NCI-H1694 treated with DMSO at 0.1 percent for 48 hours (cell line): ENCODE measurements around the gene ABCC12.
A peak's percentile ranks its signal among the peaks of the same experiment; 100 is the strongest.

Experiments used
- DNase-seq: peaks from one replicate; lab custom pipeline; 2025; lab: John Stamatoyannopoulos, UW

Gene ABCC12

DNA sequence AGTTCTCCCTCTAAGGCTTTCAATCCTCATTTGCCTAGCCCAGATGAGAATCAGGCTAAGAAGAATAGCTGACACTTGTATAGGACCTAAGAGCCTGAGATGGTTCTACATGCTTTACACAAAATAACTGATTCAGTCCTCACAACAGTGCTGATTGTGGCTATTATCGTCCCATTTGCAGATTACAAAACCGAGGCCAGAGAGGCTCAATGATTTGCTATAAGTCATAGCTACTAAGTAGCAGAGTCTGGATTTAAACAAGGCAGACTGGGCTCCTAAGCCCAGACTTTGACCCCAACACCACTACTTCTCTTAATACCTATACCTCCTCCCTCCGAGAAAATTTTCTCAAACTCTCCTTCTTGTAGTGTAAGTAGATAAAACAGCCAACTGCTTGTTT lies 23.1 kb downstream of the ABCC12 start:
- no peak for DNase-seq

DNA sequence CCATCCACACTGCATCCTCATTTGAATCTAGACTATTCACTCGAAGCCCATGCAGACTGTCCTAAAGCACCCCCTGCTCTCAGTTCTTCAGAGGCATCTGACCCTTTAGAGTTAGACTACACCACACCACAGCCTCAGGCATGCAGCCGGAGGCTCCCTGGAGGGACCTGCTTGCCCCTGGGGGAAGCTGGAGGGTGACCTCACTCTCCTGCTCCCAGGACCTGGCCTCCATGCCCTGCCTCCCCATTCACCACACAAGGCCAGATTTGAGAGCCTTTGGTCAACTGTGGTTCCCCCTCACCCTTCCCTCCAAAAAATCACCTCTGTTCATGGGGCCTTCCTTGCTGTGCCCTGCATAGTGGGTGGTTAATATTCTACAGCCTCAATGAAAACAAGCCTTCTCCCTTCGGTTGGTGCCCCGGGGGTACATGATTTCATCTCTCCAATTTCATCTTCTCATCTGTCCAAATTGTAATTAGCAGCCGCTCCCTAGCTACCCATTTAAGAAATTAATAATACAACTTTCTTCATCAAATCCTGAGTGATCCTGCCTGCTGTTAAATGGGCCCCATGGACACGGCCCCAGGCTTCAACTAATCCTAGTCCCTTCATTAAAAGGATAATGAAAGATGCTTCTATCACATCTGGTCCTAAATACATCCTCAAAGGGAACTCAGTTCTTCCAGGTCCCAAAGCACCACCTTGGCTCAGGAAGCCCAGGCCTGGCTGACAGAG lies 24.4 kb downstream of the ABCC12 start:
- DNase-seq = no peak

- DNase-seq = no peak
Observed at GRCh38 chr16:48129926-48130325, 25.9 kb downstream of the ABCC12 start.

DNA sequence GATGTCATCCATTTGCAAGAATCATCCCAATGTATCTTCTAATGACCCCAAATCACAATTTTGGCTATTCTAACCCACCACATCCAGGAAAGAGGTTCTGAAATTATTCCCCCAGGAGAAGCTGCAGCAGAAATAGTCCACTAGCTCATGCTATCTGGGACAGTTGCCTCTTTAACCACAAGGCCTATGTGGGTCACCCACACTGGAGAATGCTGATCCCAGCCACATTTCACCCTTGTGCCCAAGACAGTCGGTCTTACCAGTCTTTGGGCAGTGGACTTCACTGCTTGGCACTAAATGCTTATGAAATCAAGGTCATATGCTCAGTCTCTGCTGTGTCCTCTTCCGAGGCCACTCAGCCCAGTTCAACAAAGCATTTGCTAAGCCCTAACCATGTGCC lies 27.0 kb downstream of the ABCC12 start:
- no peak for DNase-seq

DNA sequence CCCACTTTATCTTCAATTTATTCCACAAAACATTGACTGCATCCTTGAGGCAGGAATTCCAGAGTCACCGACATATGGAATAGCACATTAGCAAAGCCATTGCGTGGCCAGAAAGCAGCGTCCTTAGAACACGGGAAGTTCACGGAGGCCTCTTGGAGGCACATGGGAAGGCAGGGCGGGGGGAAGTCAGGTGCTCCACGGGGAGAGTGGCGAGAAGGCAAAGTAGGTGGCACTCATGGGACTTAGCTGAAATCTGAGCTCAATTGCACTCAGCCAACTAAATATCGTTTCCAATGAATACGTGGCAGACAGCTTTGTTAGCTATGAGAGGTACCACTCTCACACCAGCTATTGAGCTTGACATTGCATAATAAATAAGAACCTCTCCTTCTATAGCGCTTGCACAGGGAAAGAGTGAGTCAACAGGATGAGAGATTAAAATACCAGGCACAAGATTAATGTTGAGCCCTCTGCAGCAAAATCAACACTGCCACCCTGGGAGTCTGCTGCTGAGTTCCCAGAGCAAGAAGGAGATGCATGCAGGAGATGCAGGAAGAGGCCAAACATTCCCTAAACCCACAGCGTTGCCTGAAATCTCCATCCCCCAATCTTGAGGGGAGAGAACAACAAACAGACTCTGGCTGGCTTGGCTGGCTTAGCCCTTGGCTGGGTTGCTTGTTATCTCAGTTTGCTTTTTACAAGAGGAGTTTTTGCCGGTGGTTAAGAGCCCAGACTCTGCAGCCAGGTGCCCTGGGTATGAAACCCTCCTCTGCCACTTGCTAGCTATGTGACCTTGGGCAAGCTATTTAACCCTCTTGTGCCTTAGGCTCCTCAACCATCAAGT lies 28.8 kb downstream of the ABCC12 start:
- no peak for DNase-seq

DNA sequence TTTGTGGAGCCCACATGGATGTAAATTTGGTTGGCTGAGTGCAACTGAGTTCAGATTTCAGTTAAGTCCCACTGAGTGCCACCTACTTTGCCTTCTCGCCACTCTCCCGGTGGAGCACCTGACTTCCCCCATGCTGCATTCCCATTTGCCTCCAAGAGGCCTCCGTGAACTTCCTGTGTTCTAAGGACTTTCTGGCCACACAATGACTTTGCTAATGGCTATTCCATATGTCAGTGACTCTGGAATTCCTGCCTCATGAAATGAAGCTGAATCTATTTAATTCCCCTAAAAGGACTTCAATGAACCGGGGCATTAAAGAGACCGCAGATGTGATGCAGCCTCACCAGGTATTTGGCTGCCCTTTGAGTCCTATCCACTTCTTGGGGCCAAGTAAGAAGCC lies 29.9 kb downstream of the ABCC12 start:
- no peak for DNase-seq

- no peak for DNase-seq
Observed at GRCh38 chr16:48124266-48124665, 31.5 kb downstream of the ABCC12 start.

GRCh38 chr16:48123104-48123788 lies 32.5 kb downstream of the ABCC12 start:
- DNase-seq = no peak

DNA sequence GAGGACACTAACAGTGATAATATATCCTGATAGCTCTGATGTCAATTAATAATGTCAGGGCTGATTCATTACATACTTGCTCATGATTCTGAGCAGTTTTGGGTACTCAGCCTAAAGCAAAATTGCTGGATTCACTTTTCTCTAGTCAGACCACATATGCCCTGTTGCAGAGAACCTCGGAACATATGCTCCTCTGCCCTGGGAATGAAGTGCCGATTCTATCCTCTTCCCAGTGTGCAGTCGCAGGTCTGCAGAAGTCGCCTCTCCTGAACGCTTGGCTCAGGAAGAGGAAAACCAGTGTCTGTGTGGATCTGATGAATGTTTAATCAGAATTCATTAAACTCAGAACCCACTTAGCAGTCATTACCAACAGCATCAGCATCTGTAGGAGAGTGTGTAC lies 34.5 kb downstream of the ABCC12 start:
- no peak for DNase-seq

DNA sequence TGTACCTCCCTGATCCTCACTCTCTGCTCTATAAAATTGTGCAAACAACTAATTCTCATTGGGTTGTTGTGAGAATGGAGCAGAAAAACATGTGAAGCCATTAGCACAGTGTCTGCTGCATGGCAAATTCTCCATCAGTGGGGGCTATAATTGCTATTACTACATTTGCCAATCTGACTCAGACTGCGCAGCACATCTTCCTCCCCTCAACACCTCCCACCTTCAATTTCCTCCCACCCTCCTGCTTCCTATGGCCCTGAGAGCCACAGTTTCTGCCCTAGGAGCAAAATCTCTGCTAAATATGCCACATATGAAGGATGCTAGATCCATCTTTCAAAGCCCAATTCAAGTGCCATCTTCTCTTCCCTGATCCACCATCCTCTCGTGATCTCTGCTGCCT lies 37.0 kb downstream of the ABCC12 start:
- DNase-seq = no peak

GRCh38 chr16:48117217-48118105 lies 38.3 kb downstream of the ABCC12 start:
- DNase-seq = peak; percentile 23

GRCh38 chr16:48115299-48115698 lies 40.5 kb downstream of the ABCC12 start:
- DNase-seq = no peak

DNA sequence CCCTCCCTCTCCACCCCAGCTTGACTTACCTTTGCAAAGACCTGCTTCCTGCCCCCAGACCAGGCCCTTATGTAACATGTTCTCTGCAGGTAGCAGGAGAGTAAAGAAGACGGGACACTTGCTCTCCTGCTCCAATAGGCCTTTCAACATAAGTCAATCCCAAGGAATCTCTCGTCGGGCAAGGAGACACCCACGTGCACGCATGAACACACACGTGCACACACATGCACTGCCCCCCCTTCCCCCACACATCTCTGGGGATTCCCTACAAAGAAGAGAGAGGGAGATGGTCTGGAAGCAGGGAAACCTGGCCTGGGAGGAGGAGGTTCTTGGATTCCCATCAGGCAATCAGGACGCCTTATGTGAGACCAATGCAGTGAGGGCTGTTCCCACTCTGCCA lies 41.4 kb downstream of the ABCC12 start:
- no peak for DNase-seq

- no peak for DNase-seq
Observed at GRCh38 chr16:48113471-48113870, 42.3 kb downstream of the ABCC12 start.

GRCh38 chr16:48113001-48113400 lies 42.8 kb downstream of the ABCC12 start:
- DNase-seq = no peak

- DNase-seq = no peak
Observed at GRCh38 chr16:48112600-48112999, 43.2 kb downstream of the ABCC12 start.

DNA sequence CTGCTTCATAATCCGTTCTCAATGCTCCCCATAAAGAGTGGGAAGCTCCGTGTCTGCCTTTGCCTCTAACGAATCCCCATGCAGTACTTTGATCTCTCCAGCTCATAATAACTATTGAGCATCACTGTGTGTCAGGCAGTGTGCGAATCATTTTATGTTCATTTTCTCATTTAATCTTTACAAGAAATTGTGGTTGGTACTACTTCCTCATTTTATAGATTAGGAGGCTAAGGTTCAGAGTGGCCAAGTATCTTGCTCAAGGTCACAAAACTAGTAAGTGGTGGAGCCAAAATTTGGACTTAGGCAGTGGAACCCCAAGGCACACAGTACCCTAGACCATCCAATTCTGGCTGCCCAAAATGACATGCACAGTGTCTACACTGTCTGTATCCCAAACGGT lies 44.8 kb downstream of the ABCC12 start:
- no peak for DNase-seq

- DNase-seq = no peak
Observed at GRCh38 chr16:48110000-48110399, 45.8 kb downstream of the ABCC12 start.

DNA sequence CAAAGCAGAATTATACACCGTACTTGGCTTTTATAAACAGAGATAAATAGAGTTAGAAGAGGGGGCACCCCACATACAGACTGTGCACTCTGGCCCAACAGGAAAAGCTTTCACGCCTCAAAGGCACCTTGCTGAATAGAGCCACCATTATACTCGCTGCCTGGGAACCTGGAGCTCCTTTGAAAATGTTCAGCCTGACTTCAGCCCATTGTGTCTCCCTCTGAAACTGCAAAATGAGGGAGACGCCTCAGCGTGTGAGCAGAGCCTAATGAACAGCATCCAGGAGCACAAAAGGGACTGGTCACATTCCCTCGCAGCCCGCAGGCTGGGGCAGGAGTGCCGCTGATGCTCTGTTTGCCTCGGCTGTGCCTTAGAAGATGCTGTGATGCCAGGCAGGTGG lies 46.3 kb downstream of the ABCC12 start:
- DNase-seq = no peak

GRCh38 chr16:48106446-48106845 lies 49.3 kb downstream of the ABCC12 start:
- no peak for DNase-seq
